ENCODE measurements around the gene C19orf81.

- TF ChIP-seq, protein P1, sequence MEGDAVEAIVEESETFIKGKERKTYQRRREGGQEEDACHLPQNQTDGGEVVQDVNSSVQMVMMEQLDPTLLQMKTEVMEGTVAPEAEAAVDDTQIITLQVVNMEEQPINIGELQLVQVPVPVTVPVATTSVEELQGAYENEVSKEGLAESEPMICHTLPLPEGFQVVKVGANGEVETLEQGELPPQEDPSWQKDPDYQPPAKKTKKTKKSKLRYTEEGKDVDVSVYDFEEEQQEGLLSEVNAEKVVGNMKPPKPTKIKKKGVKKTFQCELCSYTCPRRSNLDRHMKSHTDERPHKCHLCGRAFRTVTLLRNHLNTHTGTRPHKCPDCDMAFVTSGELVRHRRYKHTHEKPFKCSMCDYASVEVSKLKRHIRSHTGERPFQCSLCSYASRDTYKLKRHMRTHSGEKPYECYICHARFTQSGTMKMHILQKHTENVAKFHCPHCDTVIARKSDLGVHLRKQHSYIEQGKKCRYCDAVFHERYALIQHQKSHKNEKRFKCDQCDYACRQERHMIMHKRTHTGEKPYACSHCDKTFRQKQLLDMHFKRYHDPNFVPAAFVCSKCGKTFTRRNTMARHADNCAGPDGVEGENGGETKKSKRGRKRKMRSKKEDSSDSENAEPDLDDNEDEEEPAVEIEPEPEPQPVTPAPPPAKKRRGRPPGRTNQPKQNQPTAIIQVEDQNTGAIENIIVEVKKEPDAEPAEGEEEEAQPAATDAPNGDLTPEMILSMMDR (conservative IDR thresholded peaks at IDR 0.05; ENCODE audit: low read length): no peak
- TF ChIP-seq EZH2phosphoT487 (IDR thresholded peaks at IDR 0.05; ENCODE audit: borderline replicate concordance): no peak
Measured at GRCh38 chr19:50693064-50693975, 44.1 kb downstream of the C19orf81 start.
